HG02763 (cell line): Measurements from ENCODE around the gene SLC7A6.

Source experiments
- ATAC-seq: cut with Tn5 transposase; IDR thresholded peaks from one replicate; pipeline ENCODE4 v1.9.1; 2021; ENCODE audit warnings: mild to moderate bottlenecking, moderate library complexity; ENCODE audit not compliant: unreplicated experiment

Gene SLC7A6

GRCh38 chr16:68298907-68299561 lies 34.7 kb downstream of the SLC7A6 start:
- no peak for ATAC-seq

- ATAC-seq = no peak
Measured at GRCh38 chr16:68299571-68300453, 35.5 kb downstream of the SLC7A6 start.

- no peak for ATAC-seq
Measured at GRCh38 chr16:68300734-68301459, 36.6 kb downstream of the SLC7A6 start.

GRCh38 chr16:68306633-68307032 lies 42.3 kb downstream of the SLC7A6 start:
- ATAC-seq = no peak

- no peak for ATAC-seq
Measured at GRCh38 chr16:68309799-68310198, 45.5 kb downstream of the SLC7A6 start.

- peak; percentile 32 for ATAC-seq
Measured at GRCh38 chr16:68310437-68310773, 46.1 kb downstream of the SLC7A6 start.

GRCh38 chr16:68310774-68311511 lies 46.6 kb downstream of the SLC7A6 start, which contains the start of the genes PRMT7 and SLC7A6OS:
Gene PRMT7, plus strand, starts transcription at chr16:68311019. Its CDS starts 4,961 bp downstream, at chr16:68315980.
Gene SLC7A6OS, minus strand, starts transcription at chr16:68310946. Its CDS starts 20 bp downstream, at chr16:68310926.
- ATAC-seq = peak; percentile 95

GRCh38 chr16:68313116-68313515 lies 48.8 kb downstream of the SLC7A6 start:
- ATAC-seq = no peak

- no peak for ATAC-seq
Measured at GRCh38 chr16:68319185-68319908, 55.0 kb downstream of the SLC7A6 start.

GRCh38 chr16:68324336-68324735 lies 60.0 kb downstream of the SLC7A6 start:
- no peak for ATAC-seq

GRCh38 chr16:68324780-68325357 lies 60.5 kb downstream of the SLC7A6 start:
- no peak for ATAC-seq

GRCh38 chr16:68328151-68328859 lies 64.0 kb downstream of the SLC7A6 start:
- peak; percentile 65 for ATAC-seq

- ATAC-seq = no peak
Measured at GRCh38 chr16:68328860-68329390, 64.6 kb downstream of the SLC7A6 start.

- ATAC-seq = no peak
Measured at GRCh38 chr16:68331879-68332410, 67.6 kb downstream of the SLC7A6 start.

GRCh38 chr16:68332411-68333121 lies 68.2 kb downstream of the SLC7A6 start:
- ATAC-seq = no peak

- ATAC-seq = no peak
Measured at GRCh38 chr16:68335175-68335574, 70.8 kb downstream of the SLC7A6 start.

- ATAC-seq = no peak
Measured at GRCh38 chr16:68338326-68339119, 74.2 kb downstream of the SLC7A6 start.
